ENCODE data around the gene SLC35A3.

The SLC35A3 gene

GRCh38 chr1:100077531-100077930 lies 107.7 kb downstream of the SLC35A3 start:
- no peak for DNase-seq
- no peaks in the 10 kb centered on the region for H3K9me3 ChIP-seq
- H3K4me1 ChIP-seq, result no peaks in the 10 kb centered on the region
- H3K4me3 ChIP-seq (ENCODE audit: low read depth, low read length), result no peak overlapping the region
- peaks cover 57% of the 10 kb centered on the region for H3K36me3 ChIP-seq
- TF ChIP-seq CTCF (IDR thresholded peaks at IDR 0.05; ENCODE audit: low read depth, low read length), result no peak
- no peaks in the 10 kb centered on the region for H3K27me3 ChIP-seq

GRCh38 chr1:100080331-100080730 lies 110.5 kb downstream of the SLC35A3 start:
- Histone ChIP-seq H3K4me3 (ENCODE audit: low read depth, low read length) (no peak overlapping the region), H3K9me3 (no peaks in the 10 kb centered on the region), H3K27me3 (no peaks in the 10 kb centered on the region), H3K4me1 (no peaks in the 10 kb centered on the region), H3K36me3 (peaks cover 60% of the 10 kb centered on the region)
- TF ChIP-seq CTCF (IDR thresholded peaks at IDR 0.05; ENCODE audit: low read depth, low read length), result no peak
- no peak for DNase-seq
